ENCODE results near the gene LRMDA. TPM values are rescaled to one million over a fixed set of nuclear protein-coding genes. Genes with fewer than 3 reads are reported as not detected.

The LRMDA gene
- total RNA-seq, 1 donor from 2014 or later: 0.96 TPM

GRCh38 chr10:75941223-75941801, 509.9 kb downstream of the LRMDA start:
- H3K4me3 ChIP-seq: no peak overlapping the region
- H3K9me3 ChIP-seq: no peaks in the 10 kb centered on the region
- H3K4me1 ChIP-seq: no peaks in the 10 kb centered on the region
- no peak overlapping the region for H3K27ac ChIP-seq
- DNase-seq (ENCODE audit: low spot score in 2 of 2): no peak
- no peaks in the 10 kb centered on the region for H3K27me3 ChIP-seq
- intact Hi-C loops (cut with DNase I): no loop called here
- TF ChIP-seq CTCF (IDR thresholded peaks at IDR 0.05): no peak
- H3K36me3 ChIP-seq: no peaks in the 10 kb centered on the region

- intact Hi-C loops (cut with DNase I): no loop called here
- Histone ChIP-seq H3K27me3 (no peaks in the 10 kb centered on the region), H3K36me3 (no peaks in the 10 kb centered on the region), H3K9me3 (no peaks in the 10 kb centered on the region), H3K27ac (no peak overlapping the region), H3K4me1 (no peaks in the 10 kb centered on the region), H3K4me3 (no peak overlapping the region)
- no peak for DNase-seq (ENCODE audit: low spot score in 2 of 2)
- no peak for TF ChIP-seq CTCF (IDR thresholded peaks at IDR 0.05)
These were observed 512.6 kb downstream of the LRMDA start for GRCh38 chr10:75944061-75944460.

- no peaks in the 10 kb centered on the region for H3K27me3 ChIP-seq
- no peaks in the 10 kb centered on the region for H3K36me3 ChIP-seq
- H3K4me1 ChIP-seq: no peaks in the 10 kb centered on the region
- no peaks in the 10 kb centered on the region for H3K9me3 ChIP-seq
- H3K27ac ChIP-seq: no peak overlapping the region
- no peak for TF ChIP-seq CTCF (IDR thresholded peaks at IDR 0.05)
- H3K4me3 ChIP-seq: no peak overlapping the region
- no peak for DNase-seq (ENCODE audit: low spot score in 2 of 2)
- intact Hi-C loops (cut with DNase I): no loop called here
These were observed 517.2 kb downstream of the LRMDA start for GRCh38 chr10:75948583-75948982.

- TF ChIP-seq CTCF (IDR thresholded peaks at IDR 0.05): no peak
- H3K4me3 ChIP-seq: no peak overlapping the region
- H3K27ac ChIP-seq: no peak overlapping the region
- no peaks in the 10 kb centered on the region for H3K4me1 ChIP-seq
- H3K36me3 ChIP-seq: no peaks in the 10 kb centered on the region
- intact Hi-C loops (cut with DNase I): no loop called here
- H3K27me3 ChIP-seq: no peaks in the 10 kb centered on the region
- DNase-seq (ENCODE audit: low spot score in 2 of 2): no peak
- H3K9me3 ChIP-seq: no peaks in the 10 kb centered on the region
These were observed 518.9 kb downstream of the LRMDA start for GRCh38 chr10:75950307-75950706.

- Histone ChIP-seq H3K4me1 (no peaks in the 10 kb centered on the region), H3K27ac (no peak overlapping the region), H3K36me3 (no peaks in the 10 kb centered on the region), H3K27me3 (no peaks in the 10 kb centered on the region), H3K9me3 (no peaks in the 10 kb centered on the region), H3K4me3 (no peak overlapping the region)
- intact Hi-C loops (cut with DNase I): no loop called here
- TF ChIP-seq CTCF (IDR thresholded peaks at IDR 0.05): no peak
- DNase-seq (ENCODE audit: low spot score in 2 of 2): no peak
These were observed 519.7 kb downstream of the LRMDA start for GRCh38 chr10:75950997-75951589.

Measured in ascending aorta (tissue), 2 donors.